Activated naive CD8-positive, alpha-beta T cell treated with anti-CD3 and anti-CD28 coated beads, Interleukin-2, amount 10 ng/mL, durations not matched to agents 7 days and 5 days (primary cell): ENCODE results near the gene ZNF586. TPM values are rescaled to one million over a fixed set of nuclear protein-coding genes. Genes with fewer than 3 reads are reported as not detected.
"Not testable (repeated sequence)": the region's sequence is repeated elsewhere in the genome, so short reads cannot be mapped to it uniquely, and the experiment has no call there.

Experiments used
- ATAC-seq: fragments of 150-1000 bp; cut with Tn5 transposase; one replicate; pipeline ENCODE4 v1.10.0; 2021; ENCODE audit warnings: low read depth, moderate library complexity
- POLR2A ChIA-PET: fragments of 350-600 bp; sonication (Branson Sonifier 250); formaldehyde crosslinking; loops from one replicate; lab custom pipeline; 2021; ENCODE audit warnings: antibody characterized with exemption; lab: Charles Lee
- DNase-seq: peaks from one replicate; pipeline ENCODE4 v3.0.0; 2021
- H3K27ac Mint-ChIP-seq: one replicate; pipeline ENCODE4 v1.8.0; 2022; ENCODE audit warnings: mild to moderate bottlenecking, mixed read lengths
- H3K27me3 Mint-ChIP-seq: one replicate; pipeline ENCODE4 v1.8.0; 2022; ENCODE audit warnings: mild to moderate bottlenecking, moderate library complexity, mixed read lengths
- H3K36me3 Mint-ChIP-seq: one replicate; pipeline ENCODE4 v1.8.0; 2021; ENCODE audit warnings: mild to moderate bottlenecking, mixed read lengths
- H3K4me1 Mint-ChIP-seq: one replicate; pipeline ENCODE4 v1.8.0; 2021; ENCODE audit warnings: mixed read lengths
- H3K4me3 Mint-ChIP-seq: one replicate; pipeline ENCODE4 v1.8.0; 2022; ENCODE audit warnings: mild to moderate bottlenecking, moderate library complexity, mixed read lengths
- H3K9me3 Mint-ChIP-seq: one replicate; pipeline ENCODE4 v1.8.0; 2021; ENCODE audit warnings: mixed read lengths
- total RNA-seq, 2 experiments: library from RNA; stranded (reverse); gene quantifications; one replicate each; pipeline ENCODE4 v1.2.3, GENCODE V29; 2021

Gene ZNF586
- total RNA-seq, 2 experiments from 2014 or later: 29.0 to 29.2 TPM

DNA sequence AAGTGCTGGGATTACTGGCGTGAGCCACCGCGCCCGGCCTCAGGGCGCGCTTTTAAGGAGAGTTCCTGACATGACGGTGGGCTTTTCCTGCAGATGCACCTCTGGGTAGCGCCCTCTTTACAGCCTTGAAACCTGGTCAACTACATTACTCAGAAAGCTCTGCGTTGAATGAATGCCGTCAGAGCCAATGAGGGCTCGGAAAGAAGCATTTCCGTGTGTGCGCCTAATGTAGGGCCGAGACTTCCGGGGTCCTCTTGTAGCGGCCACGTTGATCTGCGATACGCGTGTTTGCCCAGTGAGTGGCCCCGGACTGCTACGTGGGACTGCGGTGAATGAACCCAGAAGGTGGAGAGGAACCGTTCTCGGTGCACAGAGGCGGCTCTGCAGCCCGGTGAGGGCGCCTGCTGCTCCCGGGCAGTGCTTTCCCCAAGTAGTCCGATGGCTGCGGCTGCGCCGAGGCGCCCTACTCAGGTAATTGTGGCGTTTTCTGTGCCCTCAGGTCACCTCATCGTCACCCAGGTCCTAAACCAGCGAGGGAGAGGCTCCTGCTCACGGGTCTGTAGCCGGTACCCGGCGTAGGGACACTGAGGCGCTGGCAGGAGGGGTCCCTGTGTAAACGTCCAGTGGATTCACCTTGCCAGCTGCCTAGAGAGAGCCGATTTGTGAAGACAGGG, 50.1 kb downstream of the ZNF586 start:
- Mint-ChIP-seq H3K27me3 (no peaks in the 10 kb centered on the region), H3K27ac (peak overlapping the region; percentile 98), H3K4me1 (peaks cover 40% of the 10 kb centered on the region), H3K36me3 (peaks cover 23% of the 10 kb centered on the region), H3K9me3 (no peaks in the 10 kb centered on the region), H3K4me3 (peak overlapping the region; percentile 92)
- POLR2A ChIA-PET: interaction anchor here (0.7 to 2.5 kb wide), 19 partner anchors 8 to 507 kb away, joined by 3 to 19 read pairs (median 4); partner anchors contain the start of genes ZIK1, ZNF135, ZNF154 and ZNF329
- peak; percentile 71 for DNase-seq
- peak; percentile 90 for ATAC-seq

DNA sequence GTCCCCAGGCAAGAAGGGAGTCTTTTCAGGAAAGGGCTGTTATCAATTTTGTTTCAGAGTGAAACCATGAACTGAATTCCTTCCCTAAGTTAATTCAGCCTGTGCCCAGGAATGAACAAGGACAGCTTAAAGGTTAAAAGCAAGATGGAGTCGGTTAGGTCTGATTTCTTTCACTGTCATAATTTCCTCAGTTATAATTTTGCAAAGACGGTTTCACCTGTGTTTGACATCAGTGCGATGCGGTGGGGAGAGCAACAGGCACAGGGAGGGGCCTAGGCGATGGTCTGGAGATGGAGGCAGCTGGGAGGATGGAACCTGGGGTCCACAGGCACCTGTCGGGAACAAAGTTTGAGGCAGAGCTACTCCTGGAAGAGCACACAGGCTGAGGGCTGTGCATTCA, 51.1 kb downstream of the ZNF586 start:
- peaks cover 25% of the 10 kb centered on the region for H3K36me3 Mint-ChIP-seq
- POLR2A ChIA-PET: interaction anchor here (1.7 to 2.5 kb wide), 4 partner anchors 68 to 239 kb away, joined by 4 to 19 read pairs (median 8); partner anchors contain the start of genes ZNF135, ZNF606, ZNF776 and ZNF814
- DNase-seq (no peak), ATAC-seq (no peak)
- H3K27ac Mint-ChIP-seq: peak overlapping the region; percentile 98
- no peaks in the 10 kb centered on the region for H3K27me3 Mint-ChIP-seq
- H3K9me3 Mint-ChIP-seq: no peaks in the 10 kb centered on the region
- H3K4me3 Mint-ChIP-seq: peak overlapping the region; percentile 92
- H3K4me1 Mint-ChIP-seq: peaks cover 35% of the 10 kb centered on the region

DNA sequence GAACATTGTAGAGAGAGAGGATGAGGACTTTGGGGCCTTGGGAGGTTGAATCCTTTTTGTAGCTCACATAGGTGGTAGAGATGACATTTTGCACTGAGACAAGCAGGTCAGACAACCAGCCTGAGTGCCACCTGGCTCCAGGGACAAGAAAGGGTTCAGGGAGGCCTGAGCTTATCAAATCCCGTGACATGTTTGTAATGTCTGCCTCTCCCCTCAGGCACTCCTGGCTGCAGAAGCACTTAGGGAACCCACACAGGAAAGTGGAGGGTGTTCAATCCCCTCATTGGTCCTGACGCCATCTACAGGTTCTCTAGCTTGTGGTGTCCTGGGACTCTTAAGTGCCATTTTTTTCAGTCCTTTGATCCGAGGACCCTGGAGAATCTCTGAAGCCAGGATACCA, 51.6 kb downstream of the ZNF586 start:
- POLR2A ChIA-PET: interaction anchor here (2.5 kb wide), 1 partner anchor 181 kb away, joined by 9 read pairs; the partner anchor contains the start of gene ZNF606
- not testable (repeated sequence) for ATAC-seq, DNase-seq, H3K9me3 Mint-ChIP-seq, H3K27me3 Mint-ChIP-seq
- peaks cover 34% of the 10 kb centered on the region for H3K4me1 Mint-ChIP-seq
- H3K36me3 Mint-ChIP-seq: peaks cover 28% of the 10 kb centered on the region
- H3K4me3 Mint-ChIP-seq: peak overlapping the region; percentile 92
- H3K27ac Mint-ChIP-seq: peak overlapping the region; percentile 98

DNA sequence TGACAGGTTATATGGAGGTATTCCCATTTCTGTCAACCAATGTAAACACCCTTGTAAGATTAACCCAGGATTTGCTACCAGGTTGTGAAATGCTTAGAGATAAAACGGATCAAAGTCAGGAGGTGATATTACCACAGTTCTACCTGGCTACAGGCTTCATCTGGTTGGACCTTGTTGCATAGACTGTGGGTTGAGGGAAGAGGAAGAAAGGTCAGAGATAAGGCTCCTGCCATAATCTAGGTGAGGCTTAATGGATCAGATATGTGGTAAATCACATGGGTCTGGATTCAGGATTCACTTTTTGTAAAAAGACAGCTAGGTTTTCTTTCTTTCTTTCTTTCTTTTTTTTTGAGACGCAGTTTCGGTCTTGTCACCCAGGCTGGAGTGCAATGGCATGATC, 52.0 kb downstream of the ZNF586 start:
- POLR2A ChIA-PET: interaction anchor here (2.5 kb wide), 1 partner anchor 181 kb away, joined by 9 read pairs; the partner anchor contains the start of gene ZNF606
- not testable (repeated sequence) for H3K4me3 Mint-ChIP-seq, ATAC-seq, H3K9me3 Mint-ChIP-seq, H3K27me3 Mint-ChIP-seq, H3K27ac Mint-ChIP-seq, DNase-seq
- Mint-ChIP-seq H3K4me1 (peaks cover 33% of the 10 kb centered on the region), H3K36me3 (peaks cover 30% of the 10 kb centered on the region)

DNA sequence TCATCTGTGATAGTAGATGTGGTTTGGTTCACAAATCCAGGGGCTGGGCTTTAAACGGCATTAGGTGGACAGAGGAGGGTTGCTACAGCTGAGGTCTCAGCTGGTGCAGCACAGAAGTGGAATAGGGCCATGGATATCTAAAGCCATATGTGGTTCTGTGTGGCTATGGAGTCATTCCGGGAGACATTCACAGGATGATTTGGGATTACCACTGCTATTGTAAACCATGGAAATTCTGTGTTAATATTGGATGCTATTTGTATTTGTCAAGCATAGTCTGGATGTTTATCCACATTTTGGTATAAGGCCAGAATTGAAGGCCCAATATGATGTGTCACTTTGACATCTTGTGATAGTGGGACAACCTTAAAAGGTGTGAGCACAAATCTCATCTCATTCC, 53.7 kb downstream of the ZNF586 start:
- H3K9me3 Mint-ChIP-seq, DNase-seq, H3K4me3 Mint-ChIP-seq, ATAC-seq, POLR2A ChIA-PET, H3K27me3 Mint-ChIP-seq, H3K27ac Mint-ChIP-seq: not testable (repeated sequence)
- H3K4me1 Mint-ChIP-seq: peaks cover 33% of the 10 kb centered on the region
- peaks cover 36% of the 10 kb centered on the region for H3K36me3 Mint-ChIP-seq

DNA sequence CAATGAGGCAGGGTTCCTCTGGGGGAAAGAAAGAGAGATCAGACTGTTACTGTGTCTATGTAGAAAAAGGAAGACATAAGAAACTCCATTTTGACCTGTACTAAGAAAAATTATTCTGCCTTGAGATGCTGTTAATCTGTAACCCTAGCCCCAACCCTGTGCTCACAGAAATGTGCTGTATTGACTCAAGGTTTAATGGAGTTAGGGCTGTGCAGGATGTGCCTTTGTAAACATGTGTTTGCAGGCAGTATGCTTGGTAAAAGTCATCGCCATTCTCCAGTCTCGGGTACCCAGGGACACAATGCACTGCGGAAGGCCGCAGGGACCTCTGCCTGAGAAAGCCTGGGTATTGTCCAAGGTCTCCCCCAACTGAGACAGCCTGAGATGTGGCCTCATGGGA, 54.1 kb downstream of the ZNF586 start:
- POLR2A ChIA-PET, H3K27me3 Mint-ChIP-seq, H3K4me3 Mint-ChIP-seq, H3K27ac Mint-ChIP-seq, H3K9me3 Mint-ChIP-seq, ATAC-seq, DNase-seq: not testable (repeated sequence)
- H3K36me3 Mint-ChIP-seq: peaks cover 36% of the 10 kb centered on the region
- peaks cover 30% of the 10 kb centered on the region for H3K4me1 Mint-ChIP-seq

DNA sequence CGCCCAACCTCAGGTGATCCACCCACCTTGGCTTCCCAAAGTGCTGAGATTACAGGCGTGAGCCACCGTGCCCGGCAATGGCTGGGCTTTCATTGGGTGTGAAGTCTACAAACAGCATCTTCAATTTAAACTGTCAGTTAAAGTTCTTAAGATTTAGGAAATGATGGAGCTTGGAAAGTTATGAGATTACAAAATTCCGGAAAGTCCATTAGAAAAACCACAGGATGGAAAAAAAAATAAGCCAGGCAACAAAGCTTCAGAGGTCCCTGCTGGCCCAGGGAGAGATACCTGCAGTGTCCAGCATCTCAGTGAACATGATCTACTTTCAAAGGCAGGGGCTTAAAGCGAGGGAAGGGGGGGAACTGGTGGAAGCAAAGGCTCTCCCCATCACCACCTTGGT, 56.0 kb downstream of the ZNF586 start:
- ATAC-seq (no peak), DNase-seq (no peak)
- H3K36me3 Mint-ChIP-seq: peaks cover 46% of the 10 kb centered on the region
- no peak overlapping the region for H3K4me3 Mint-ChIP-seq
- no peak overlapping the region for H3K27ac Mint-ChIP-seq
- peaks cover 33% of the 10 kb centered on the region for H3K4me1 Mint-ChIP-seq
- POLR2A ChIA-PET: no interaction called here
- no peaks in the 10 kb centered on the region for H3K27me3 Mint-ChIP-seq
- H3K9me3 Mint-ChIP-seq: peaks cover 1% of the 10 kb centered on the region

DNA sequence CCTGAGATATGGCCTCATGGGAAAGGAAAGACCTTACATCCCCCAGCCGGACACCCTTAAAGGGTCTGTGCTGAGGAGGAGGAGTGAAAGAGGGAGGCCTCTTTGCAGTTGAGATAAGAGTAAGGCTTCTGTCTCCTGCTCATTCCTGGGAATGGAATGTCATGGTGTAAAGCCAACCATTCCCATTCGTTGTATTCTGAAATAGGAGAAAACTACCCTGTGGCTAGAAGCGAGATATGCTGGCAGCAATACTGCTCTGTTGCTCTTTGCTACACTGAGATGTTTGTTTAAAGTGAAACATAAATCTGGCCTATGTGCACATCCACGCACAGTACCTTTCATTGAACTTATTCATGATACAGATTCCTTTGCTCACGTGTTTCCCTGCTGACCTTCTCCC, 59.8 kb downstream of the ZNF586 start:
- H3K9me3 Mint-ChIP-seq: peaks cover 1% of the 10 kb centered on the region
- H3K36me3 Mint-ChIP-seq: peaks cover 35% of the 10 kb centered on the region

DNA sequence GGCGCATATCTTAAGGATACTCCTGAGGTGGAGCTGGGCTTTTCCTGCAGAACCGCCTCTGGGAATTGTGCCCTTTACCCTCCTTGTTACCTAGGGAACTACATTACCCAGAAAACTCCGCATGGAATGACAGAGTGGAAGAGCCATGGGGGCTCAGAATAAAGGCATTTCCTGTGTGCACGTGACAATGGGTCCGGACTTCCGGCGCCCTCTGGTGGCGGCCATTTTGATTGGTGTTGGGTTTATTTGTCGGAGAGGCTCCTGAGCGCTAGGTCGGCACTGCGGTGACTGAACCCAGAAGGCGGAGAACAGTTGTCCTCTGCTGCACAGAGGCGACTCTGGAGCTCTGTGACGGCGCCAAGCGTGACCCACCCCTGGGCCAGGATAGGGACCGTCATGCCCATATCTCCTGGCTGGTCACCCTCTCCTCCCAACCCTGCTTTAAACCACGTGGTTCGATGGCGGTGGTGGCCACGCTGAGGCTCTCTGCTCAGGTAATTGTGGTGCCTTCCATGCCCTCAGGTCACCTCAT, 60.7 kb downstream of the ZNF586 start, which contains the start of gene ZNF587B:
ZNF587B (plus strand) TSS at position 229 of the 532 bp plus-strand sequence; CDS start at position 459, 230 bp downstream.
- POLR2A ChIA-PET: interaction anchor here (2.0 kb wide), 1 partner anchor 11 kb away, joined by 5 read pairs; no protein-coding TSS in a partner anchor
- H3K27ac Mint-ChIP-seq: peak within 1 kb of the TSS; percentile 25
- DNase-seq: peak; percentile 51
- H3K9me3 Mint-ChIP-seq: peaks cover 1% of the 10 kb centered on the region
- peak within 1 kb of the TSS; percentile 64 for H3K4me3 Mint-ChIP-seq
- H3K36me3 Mint-ChIP-seq: peaks cover 32% of the 10 kb centered on the region
- H3K4me1 Mint-ChIP-seq: peaks cover 10% of the 10 kb centered on the region
- H3K27me3 Mint-ChIP-seq: no peaks in the 10 kb centered on the region
- peak; percentile 58 for ATAC-seq

More for the DNA sequence above, 59.8 kb downstream of the ZNF586 start:
- no peaks in the 10 kb centered on the region for H3K27me3 Mint-ChIP-seq
- POLR2A ChIA-PET: interaction anchor here (2.0 kb wide), 1 partner anchor 10 kb away, joined by 5 read pairs; no protein-coding TSS in a partner anchor
- DNase-seq: no peak
- ATAC-seq: no peak
- peaks cover 11% of the 10 kb centered on the region for H3K4me1 Mint-ChIP-seq
- H3K4me3 Mint-ChIP-seq: no peak overlapping the region
- H3K27ac Mint-ChIP-seq: no peak overlapping the region

Other genes with a start within 250 kb of the ZNF586 start
- 10 to 100 TPM; 13.6 to 13.8 TPM for gene ZNF549, start 242.3 kb upstream of the ZNF586 start, total RNA-seq
- gene ZNF550, start 209.8 kb upstream of the ZNF586 start, total RNA-seq: 10 to 100 TPM; 27.7 to 27.9 TPM
- gene ZNF416, start 190.8 kb upstream of the ZNF586 start, total RNA-seq: 10 to 100 TPM in 1 of 2 experiments, 1 to 10 TPM in 1; 10.0 to 10.5 TPM
- 10 to 100 TPM; 17.9 TPM for gene ZIK1, start 185.5 kb upstream of the ZNF586 start, total RNA-seq
- gene ZNF530, start 169.8 kb upstream of the ZNF586 start, total RNA-seq: 10 to 100 TPM; 14.0 to 14.2 TPM
- gene ZNF134, start 155.4 kb upstream of the ZNF586 start, total RNA-seq: 10 to 100 TPM; 29.7 to 34.3 TPM
- 10 to 100 TPM; 30.6 to 33.6 TPM for gene ZNF211, start 136.5 kb upstream of the ZNF586 start, total RNA-seq
- gene ZSCAN4, start 100.7 kb upstream of the ZNF586 start, total RNA-seq: not detected
- 10 to 100 TPM; 18.1 to 21.3 TPM for gene ZNF551, start 87.7 kb upstream of the ZNF586 start, total RNA-seq
- 10 to 100 TPM; 14.9 to 17.3 TPM for gene ZNF154, start 60.5 kb upstream of the ZNF586 start, total RNA-seq
- gene ZNF671, start 42.1 kb upstream of the ZNF586 start, total RNA-seq: 10 to 100 TPM; 22.4 to 23.7 TPM
- gene ZNF776, start 22.9 kb upstream of the ZNF586 start, total RNA-seq: 10 to 100 TPM; 27.9 to 29.0 TPM
- 10 to 100 TPM; 10.8 to 13.6 TPM for gene ZNF552, start 45.2 kb downstream of the ZNF586 start, total RNA-seq
- gene ZNF587B, start 60.6 kb downstream of the ZNF586 start, total RNA-seq: 10 to 100 TPM; 19.1 to 21.0 TPM
- gene ZNF587, start 80.2 kb downstream of the ZNF586 start, total RNA-seq: 10 to 100 TPM; 46.6 to 52.7 TPM
- gene ZNF814, start 119.4 kb downstream of the ZNF586 start, total RNA-seq: 10 to 100 TPM; 38.4 to 43.3 TPM
- gene ZNF417, start 146.9 kb downstream of the ZNF586 start, total RNA-seq: 10 to 100 TPM; 35.8 to 36.5 TPM
- 10 to 100 TPM; 14.8 to 16.8 TPM for gene ZNF418, start 165.7 kb downstream of the ZNF586 start, total RNA-seq
- 10 to 100 TPM; 16.0 to 18.8 TPM for gene ZNF256, start 178.0 kb downstream of the ZNF586 start, total RNA-seq
- under 1 TPM; 0.79 to 0.91 TPM for gene C19orf18, start 204.9 kb downstream of the ZNF586 start, total RNA-seq
- gene ZNF606, start 233.1 kb downstream of the ZNF586 start, total RNA-seq: 10 to 100 TPM; 21.3 to 22.2 TPM